CD4-positive, CD25-positive, alpha-beta regulatory T cell (primary cell): ENCODE results near the gene SERPINA5. TPM values are rescaled to one million over a fixed set of nuclear protein-coding genes. Genes with fewer than 3 reads are reported as not detected.

Source experiments
- ATAC-seq, 2 donors: fragments of 150-1000 bp; cut with Tn5 transposase; one replicate each; pipeline ENCODE4 v1.10.0; 2021; ENCODE audit warnings: low read depth in 2 of 2, moderate number of reproducible peaks in 2 of 2, moderate library complexity in 1 of 2
- DNase-seq, 3 donors: peaks; one replicate each; pipeline versions ENCODE4 v3.0.0 to v3.0.0-alpha.2; 2012 to 2022; ENCODE audit warnings: mixed read lengths in 1 of 3
- H3K27ac ChIP-seq: one replicate; pipeline ENCODE4 v1.7.0; 2013; ENCODE audit warnings: mild to moderate bottlenecking, low read length; ENCODE audit not compliant: insufficient read depth, poor library complexity, severe bottlenecking
- H3K27me3 ChIP-seq: one replicate; pipeline ENCODE4 v1.7.0; 2013; ENCODE audit warnings: low read length; ENCODE audit not compliant: control insufficient read depth, insufficient read depth
- H3K36me3 ChIP-seq: one replicate; pipeline ENCODE4 v1.7.0; 2013; ENCODE audit warnings: mild to moderate bottlenecking, low read length, moderate library complexity; ENCODE audit not compliant: control insufficient read depth, insufficient read depth
- H3K4me1 ChIP-seq: 2 replicates; pipeline ENCODE4 v1.7.0; 2013; ENCODE audit warnings: mild to moderate bottlenecking, low read length; ENCODE audit not compliant: insufficient read depth, control insufficient read depth, poor library complexity, severe bottlenecking
- H3K4me3 ChIP-seq: one replicate; pipeline ENCODE4 v1.7.0; 2013; ENCODE audit warnings: low read depth, mild to moderate bottlenecking, low read length, moderate library complexity
- H3K9me3 ChIP-seq, 2 experiments: 1 replicate in 1 of 2; 2 replicates in 1 of 2; pipeline ENCODE4 v1.7.0; 2013; ENCODE audit warnings: low read length in 2 of 2, mild to moderate bottlenecking in 1 of 2, moderate library complexity in 1 of 2; ENCODE audit not compliant: control insufficient read depth in 2 of 2
- H3K27ac Mint-ChIP-seq, 3 donors: one replicate each; pipeline ENCODE4 v1.8.0; 2020 to 2022; ENCODE audit warnings: mild to moderate bottlenecking in 3 of 3, mixed read lengths in 3 of 3, moderate library complexity in 2 of 3
- H3K27me3 Mint-ChIP-seq: one replicate; pipeline ENCODE4 v1.8.0; 2022; ENCODE audit warnings: mild to moderate bottlenecking, mixed read lengths
- H3K36me3 Mint-ChIP-seq: one replicate; pipeline ENCODE4 v1.8.0; 2020; ENCODE audit warnings: mixed read lengths
- H3K4me1 Mint-ChIP-seq, 4 donors: one replicate each; pipeline ENCODE4 v1.8.0; 2020 to 2022; ENCODE audit warnings: mixed read lengths in 4 of 4, mild to moderate bottlenecking in 1 of 4
- H3K4me3 Mint-ChIP-seq, 4 donors: one replicate each; pipeline ENCODE4 v1.8.0; 2020 to 2022; ENCODE audit warnings: mild to moderate bottlenecking in 4 of 4, mixed read lengths in 4 of 4, moderate library complexity in 3 of 4
- H3K9me3 Mint-ChIP-seq, 7 donors: one replicate each; pipeline ENCODE4 v1.8.0; 2020 to 2022; ENCODE audit warnings: mixed read lengths in 7 of 7, mild to moderate bottlenecking in 3 of 7, moderate library complexity in 2 of 7
- polyA plus RNA-seq, 4 donors: library from polyadenylated mRNA; unstranded; fragments of 300-500 nt; fragmentation: Illumina TruSeq; gene quantifications; one replicate each; pipeline ENCODE4 v1.2.3, GENCODE V29; 2021
- total RNA-seq: library from RNA; stranded (reverse); gene quantifications from one replicate; pipeline ENCODE4 v1.2.3, GENCODE V29; 2022

SERPINA5 gene
- total and polyA plus RNA-seq, 5 donors from 2014 or later: not detected

DNA sequence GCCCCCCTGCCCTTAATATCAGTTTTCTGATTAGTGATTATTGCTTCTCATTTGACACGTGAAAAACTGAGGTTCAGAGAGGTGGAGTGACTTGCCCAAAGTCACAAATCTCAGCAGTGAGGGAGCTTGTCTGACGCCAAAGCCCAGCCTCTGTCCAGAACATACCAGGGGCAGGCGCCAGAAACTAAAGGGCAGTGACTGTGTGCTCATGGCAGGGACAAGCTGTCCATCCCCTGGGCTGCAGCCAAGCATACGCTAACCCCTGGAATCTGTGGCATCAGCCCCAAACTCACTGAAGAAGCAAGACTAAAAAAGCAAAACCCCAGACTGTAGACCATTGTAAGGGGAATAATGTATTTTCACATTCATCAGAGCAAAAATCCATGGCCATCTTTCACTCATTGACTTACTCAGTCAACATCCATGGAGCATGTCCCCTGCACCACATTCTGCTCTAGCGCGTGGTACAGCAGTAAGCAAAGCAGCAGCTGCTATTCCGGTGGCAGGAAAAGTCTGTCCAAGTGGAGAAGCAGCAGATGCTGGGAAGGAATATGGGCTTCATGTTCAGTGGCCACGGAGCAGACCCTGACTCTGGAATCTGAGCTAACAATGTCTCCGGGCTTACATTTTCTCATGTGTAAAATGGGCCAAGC, 21.5 kb upstream of the SERPINA5 start:
- DNase-seq: no peak
- Histone ChIP-seq H3K9me3 (no peaks in the 10 kb centered on the region), H3K36me3 (no peaks in the 10 kb centered on the region), H3K27ac (no peak overlapping the region), H3K4me3 (no peak overlapping the region), H3K27me3 (no peaks in the 10 kb centered on the region), H3K4me1 (no peaks in the 10 kb centered on the region)
- no peak for ATAC-seq
- Mint-ChIP-seq H3K4me3 (no peak overlapping the region), H3K9me3 (peaks cover 0 to 7% (median 5%) of the 10 kb centered on the region in 7 donors), H3K4me1 (no peaks in the 10 kb centered on the region), H3K36me3 (no peaks in the 10 kb centered on the region), H3K27ac (no peak overlapping the region), H3K27me3 (peaks cover 5% of the 10 kb centered on the region)

DNA sequence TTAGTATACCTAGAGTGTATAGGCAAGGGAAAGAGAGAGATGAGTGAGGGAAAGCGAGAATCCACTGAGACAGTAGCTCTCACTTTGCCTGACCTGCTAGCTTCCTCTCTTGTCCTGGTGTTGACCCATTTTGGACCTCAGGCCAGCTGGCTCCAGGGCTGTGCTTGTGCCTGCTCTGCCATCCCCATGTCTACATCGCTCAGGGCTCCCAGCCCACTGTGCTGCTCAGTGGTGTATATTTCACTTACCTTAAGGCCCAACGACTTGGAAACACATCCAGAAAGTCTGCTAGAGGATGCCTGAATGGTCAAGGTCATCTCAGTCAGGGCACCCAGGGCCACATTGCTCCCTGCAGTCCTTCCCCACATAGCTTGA, 20.9 kb upstream of the SERPINA5 start:
- Histone ChIP-seq H3K27me3 (no peaks in the 10 kb centered on the region), H3K4me3 (no peak overlapping the region), H3K9me3 (no peaks in the 10 kb centered on the region), H3K27ac (no peak overlapping the region), H3K4me1 (no peaks in the 10 kb centered on the region), H3K36me3 (no peaks in the 10 kb centered on the region)
- Mint-ChIP-seq H3K4me3 (no peak overlapping the region), H3K36me3 (no peaks in the 10 kb centered on the region), H3K9me3 (peaks cover 0 to 5% (median 5%) of the 10 kb centered on the region in 7 donors), H3K27me3 (peaks cover 5% of the 10 kb centered on the region), H3K4me1 (no peaks in the 10 kb centered on the region), H3K27ac (no peak overlapping the region)
- ATAC-seq: no peak
- DNase-seq: no peak

GRCh38 chr14:94560751-94561655, 20.2 kb upstream of the SERPINA5 start, which contains the start of gene SERPINA4:
TSS of gene SERPINA4 (plus strand) at chr14:94561442. CDS start at chr14:94563483, 2,041 bp downstream.
- no peak for ATAC-seq
- H3K36me3 Mint-ChIP-seq: no peaks in the 10 kb centered on the region

DNA sequence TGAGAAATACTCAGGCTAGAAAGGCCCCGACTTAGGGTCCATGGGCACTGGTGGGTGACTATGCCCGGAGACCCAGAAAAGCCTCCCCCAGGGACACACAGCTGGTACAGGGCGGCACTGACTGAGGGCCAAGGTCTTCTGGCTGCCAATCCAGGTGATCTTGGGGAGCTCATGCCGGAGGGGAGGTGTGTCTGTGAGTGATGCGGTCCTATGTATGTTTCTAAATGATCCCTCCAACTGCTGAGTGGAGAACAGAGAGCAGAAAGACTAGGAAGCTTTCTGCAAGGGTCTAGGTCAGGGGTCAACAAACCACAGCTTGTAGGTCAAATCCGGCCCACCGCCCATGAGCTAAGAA, 19.6 kb upstream of the SERPINA5 start:
- no peaks in the 10 kb centered on the region for H3K4me1 ChIP-seq
- no peak overlapping the region for H3K27ac ChIP-seq
- no peaks in the 10 kb centered on the region for H3K36me3 ChIP-seq
- peaks cover 0 to 5% (median 2%) of the 10 kb centered on the region in 7 donors for H3K9me3 Mint-ChIP-seq
- H3K4me3 ChIP-seq: no peak overlapping the region
- no peaks in the 10 kb centered on the region for H3K9me3 ChIP-seq
- H3K27me3 Mint-ChIP-seq: peaks cover 5% of the 10 kb centered on the region
- ATAC-seq: no peak
- H3K27ac Mint-ChIP-seq: no peak overlapping the region
- H3K4me3 Mint-ChIP-seq: no peak overlapping the region
- H3K4me1 Mint-ChIP-seq: no peaks in the 10 kb centered on the region
- DNase-seq: no peak
- H3K36me3 Mint-ChIP-seq: no peaks in the 10 kb centered on the region
- no peaks in the 10 kb centered on the region for H3K27me3 ChIP-seq

More at GRCh38 chr14:94560751-94561655, 20.2 kb upstream of the SERPINA5 start, which contains the start of gene SERPINA4:
- H3K27me3 ChIP-seq: no peaks in the 10 kb centered on the region
- Mint-ChIP-seq H3K4me3 (no peak within 1 kb of the TSS), H3K4me1 (no peaks in the 10 kb centered on the region), H3K27ac (no peak within 1 kb of the TSS), H3K27me3 (peaks cover 5% of the 10 kb centered on the region), H3K9me3 (peaks cover 0 to 5% (median 3%) of the 10 kb centered on the region in 7 donors)
- no peak within 1 kb of the TSS for H3K27ac ChIP-seq
- H3K9me3 ChIP-seq: no peaks in the 10 kb centered on the region
- no peaks in the 10 kb centered on the region for H3K4me1 ChIP-seq
- no peaks in the 10 kb centered on the region for H3K36me3 ChIP-seq
- no peak within 1 kb of the TSS for H3K4me3 ChIP-seq
- DNase-seq: no peak

GRCh38 chr14:94562022-94562421, 19.2 kb upstream of the SERPINA5 start:
- no peaks in the 10 kb centered on the region for H3K27me3 ChIP-seq
- Mint-ChIP-seq H3K27me3 (peaks cover 5% of the 10 kb centered on the region), H3K4me3 (no peak overlapping the region), H3K4me1 (no peaks in the 10 kb centered on the region), H3K36me3 (no peaks in the 10 kb centered on the region), H3K9me3 (peaks cover 0 to 5% (median 2%) of the 10 kb centered on the region in 7 donors), H3K27ac (no peak overlapping the region)
- H3K27ac ChIP-seq: no peak overlapping the region
- H3K36me3 ChIP-seq: no peaks in the 10 kb centered on the region
- ATAC-seq: no peak
- no peak overlapping the region for H3K4me3 ChIP-seq
- no peaks in the 10 kb centered on the region for H3K4me1 ChIP-seq
- no peaks in the 10 kb centered on the region for H3K9me3 ChIP-seq
- no peak for DNase-seq

DNA sequence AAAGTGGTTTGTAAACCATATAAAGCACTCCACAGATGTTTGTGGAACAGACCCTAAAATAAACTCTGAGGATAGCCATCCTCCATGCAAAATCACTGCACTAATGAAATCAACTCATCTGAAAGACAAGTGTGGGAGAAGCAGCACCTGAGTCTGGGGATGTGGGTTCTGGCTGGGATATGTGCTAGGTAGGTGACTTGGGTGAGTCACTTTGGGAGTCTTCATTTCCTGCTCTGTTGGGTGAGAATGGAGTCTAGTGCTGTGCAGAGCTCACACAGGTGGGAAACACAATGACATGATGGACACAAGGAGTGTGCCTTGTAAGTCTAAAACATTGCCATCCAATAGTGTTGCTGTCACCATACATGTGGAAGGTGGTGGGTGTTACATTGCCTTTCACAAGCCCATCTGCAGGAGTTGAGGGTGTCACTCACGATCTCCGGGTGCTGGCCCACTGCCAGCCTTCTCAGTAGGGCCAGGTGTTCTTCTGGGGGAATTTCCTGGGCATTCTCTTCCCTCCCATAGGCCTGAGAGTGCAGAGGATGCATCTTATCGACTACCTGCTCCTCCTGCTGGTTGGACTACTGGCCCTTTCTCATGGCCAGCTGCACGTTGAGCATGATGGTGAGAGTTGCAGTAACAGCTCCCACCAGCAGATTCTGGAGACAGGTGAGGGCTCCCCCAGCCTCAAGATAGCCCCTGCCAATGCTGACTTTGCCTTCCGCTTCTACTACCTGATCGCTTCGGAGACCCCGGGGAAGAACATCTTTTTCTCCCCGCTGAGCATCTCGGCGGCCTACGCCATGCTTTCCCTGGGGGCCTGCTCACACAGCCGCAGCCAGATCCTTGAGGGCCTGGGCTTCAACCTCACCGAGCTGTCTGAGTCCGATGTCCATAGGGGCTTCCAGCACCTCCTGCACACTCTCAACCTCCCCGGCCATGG, 18.0 kb upstream of the SERPINA5 start:
- H3K4me1 Mint-ChIP-seq: no peaks in the 10 kb centered on the region
- Histone ChIP-seq H3K27ac (no peak overlapping the region), H3K27me3 (no peaks in the 10 kb centered on the region), H3K36me3 (no peaks in the 10 kb centered on the region), H3K9me3 (no peaks in the 10 kb centered on the region), H3K4me3 (no peak overlapping the region), H3K4me1 (no peaks in the 10 kb centered on the region)
- H3K9me3 Mint-ChIP-seq: peaks cover 0 to 5% (median 2%) of the 10 kb centered on the region in 7 donors
- H3K27me3 Mint-ChIP-seq: no peaks in the 10 kb centered on the region
- H3K27ac Mint-ChIP-seq: no peak overlapping the region
- no peak overlapping the region for H3K4me3 Mint-ChIP-seq
- no peaks in the 10 kb centered on the region for H3K36me3 Mint-ChIP-seq
- DNase-seq: no peak
- no peak for ATAC-seq

DNA sequence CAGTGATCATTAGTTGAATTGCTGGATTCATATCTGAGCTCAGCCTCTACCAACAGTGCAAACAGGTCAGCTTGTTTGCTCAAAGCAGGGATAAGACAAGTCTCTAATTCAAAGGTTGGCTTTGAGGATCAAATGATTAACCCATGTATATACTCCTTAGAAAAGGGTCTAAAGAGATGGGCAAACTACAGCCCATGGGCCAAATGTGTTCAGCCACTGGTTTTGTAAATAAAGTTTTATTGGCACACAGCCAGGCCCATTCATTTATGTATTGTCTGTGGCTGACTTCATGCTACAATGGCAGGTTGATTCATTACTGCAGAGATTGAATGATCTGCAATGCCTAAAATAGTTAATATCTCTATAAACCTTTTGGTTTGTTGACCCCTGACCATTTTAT, 16.8 kb upstream of the SERPINA5 start:
- no peaks in the 10 kb centered on the region for H3K4me1 Mint-ChIP-seq
- H3K36me3 Mint-ChIP-seq: no peaks in the 10 kb centered on the region
- DNase-seq (no peak), ATAC-seq (no peak)
- H3K4me1 ChIP-seq: no peaks in the 10 kb centered on the region
- no peak overlapping the region for H3K27ac ChIP-seq
- no peak overlapping the region for H3K27ac Mint-ChIP-seq
- H3K27me3 Mint-ChIP-seq: no peaks in the 10 kb centered on the region
- H3K9me3 Mint-ChIP-seq: peaks cover 0 to 4% (median 2%) of the 10 kb centered on the region in 7 donors
- H3K27me3 ChIP-seq: no peaks in the 10 kb centered on the region
- H3K36me3 ChIP-seq: no peaks in the 10 kb centered on the region
- H3K4me3 Mint-ChIP-seq: no peak overlapping the region
- H3K9me3 ChIP-seq: no peaks in the 10 kb centered on the region
- no peak overlapping the region for H3K4me3 ChIP-seq
